Frontal cortex (tissue), 4 donors: ENCODE data around the gene SRCIN1. TPM values are rescaled to one million over a fixed set of nuclear protein-coding genes. Genes with fewer than 3 reads are reported as not detected.
"Not testable (repeated sequence)": the region's sequence is repeated elsewhere in the genome, so short reads cannot be mapped to it uniquely, and the experiment has no call there.

ENCODE experiments used
- DNase-seq, 2 donors: peaks; one replicate each; pipeline ENCODE4 v3.0.0; 2012; ENCODE audit warnings: low spot score in 2 of 2
- FAIRE-seq: peaks from 2 replicates; lab custom pipeline; 2012; peaks lifted over from hg19 to GRCh38; lab: Jason Lieb, UNC
- total RNA-seq: library from RNA; depleted of rRNA; stranded (reverse); fragments of >200 nt; gene quantifications from one replicate; pipeline ENCODE4 v1.2.3, GENCODE V29; 2014
- donor health status: control.
- donor health status: control.
- donor health status: control.

SRCIN1 gene
- total RNA-seq, 1 donor from 2014 or later = 23.6 TPM

DNA sequence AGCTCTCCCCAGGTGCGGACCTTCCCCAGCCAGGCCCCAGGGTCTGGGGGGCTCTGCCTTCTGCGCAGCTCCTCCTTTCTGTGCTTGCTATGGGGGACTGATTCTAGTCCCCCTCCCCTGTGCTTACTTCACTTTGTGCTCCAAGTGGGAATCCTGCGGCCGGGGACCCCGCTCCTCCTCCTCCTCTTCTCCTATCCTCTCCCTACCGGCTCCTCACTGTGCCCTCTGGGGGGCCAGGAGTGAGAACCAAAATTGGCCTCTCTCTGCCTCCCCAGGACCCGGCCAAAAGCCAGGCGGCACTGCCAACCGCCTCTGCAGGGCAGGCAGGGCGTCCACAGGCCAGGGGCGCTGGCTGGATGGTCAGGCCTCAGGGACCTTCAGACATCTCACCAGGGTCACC is 74.0 kb downstream of the SRCIN1 start:
- not testable (repeated sequence) for FAIRE-seq, DNase-seq

DNA sequence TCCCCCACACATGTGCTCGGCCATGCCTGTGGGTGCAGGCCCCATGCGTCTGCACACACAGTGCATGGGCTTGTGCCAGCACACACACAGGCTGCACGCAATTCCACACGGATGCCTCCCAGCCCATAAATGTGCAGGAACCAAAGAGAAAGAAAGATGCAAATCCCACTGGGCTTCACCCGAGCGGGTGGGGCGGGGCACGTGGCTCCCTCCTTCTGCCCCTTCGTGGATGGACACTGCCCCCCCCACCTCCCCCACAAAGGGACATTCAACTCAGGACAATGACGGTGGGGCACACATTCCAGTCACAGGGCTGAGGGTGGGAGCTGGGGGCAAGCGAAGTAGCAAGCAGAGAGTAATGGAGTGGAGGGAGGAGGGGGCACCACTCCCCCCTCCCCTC is 74.9 kb downstream of the SRCIN1 start:
- not testable (repeated sequence) for FAIRE-seq, DNase-seq

DNA sequence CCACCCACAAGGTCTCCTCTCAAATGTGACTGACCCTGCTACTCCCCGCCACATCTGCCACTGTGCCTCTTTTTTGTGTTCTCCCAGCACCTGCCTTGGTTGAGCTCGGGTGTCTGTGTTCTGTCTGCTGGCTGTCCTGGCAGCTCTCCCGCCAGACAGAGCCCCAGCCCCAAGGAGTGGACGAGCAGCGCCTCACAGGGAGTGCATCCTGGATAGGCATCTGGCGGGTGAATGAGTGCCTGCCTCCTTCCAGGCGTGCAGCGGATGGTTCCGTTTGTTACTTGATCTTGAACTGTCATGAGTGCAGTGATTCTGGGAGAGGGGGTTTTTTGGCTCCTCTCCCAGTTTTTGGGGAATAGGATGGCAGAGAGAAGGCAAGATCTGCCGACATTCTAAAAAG is 77.6 kb downstream of the SRCIN1 start:
- not testable (repeated sequence) for FAIRE-seq, DNase-seq

DNA sequence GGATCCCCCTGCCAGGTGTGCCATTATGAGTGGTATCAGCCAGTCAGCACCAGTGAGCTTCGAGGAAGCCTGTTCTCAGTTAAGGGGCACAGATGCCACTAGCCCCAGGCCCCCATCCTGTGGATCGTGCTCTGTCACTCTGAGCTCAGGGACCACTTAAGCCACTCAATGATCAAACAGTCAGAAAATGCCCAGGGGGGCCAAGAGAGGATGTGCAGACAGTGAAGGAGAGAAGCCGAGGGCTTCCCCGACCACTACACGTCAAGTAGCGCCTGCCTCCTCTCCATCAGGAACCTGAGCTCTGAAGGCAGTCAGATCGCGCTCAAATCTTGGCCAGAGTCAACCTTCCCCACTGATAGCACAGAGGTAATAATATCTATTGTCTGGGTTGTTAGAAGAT is 79.2 kb downstream of the SRCIN1 start:
- not testable (repeated sequence) for FAIRE-seq, DNase-seq

DNA sequence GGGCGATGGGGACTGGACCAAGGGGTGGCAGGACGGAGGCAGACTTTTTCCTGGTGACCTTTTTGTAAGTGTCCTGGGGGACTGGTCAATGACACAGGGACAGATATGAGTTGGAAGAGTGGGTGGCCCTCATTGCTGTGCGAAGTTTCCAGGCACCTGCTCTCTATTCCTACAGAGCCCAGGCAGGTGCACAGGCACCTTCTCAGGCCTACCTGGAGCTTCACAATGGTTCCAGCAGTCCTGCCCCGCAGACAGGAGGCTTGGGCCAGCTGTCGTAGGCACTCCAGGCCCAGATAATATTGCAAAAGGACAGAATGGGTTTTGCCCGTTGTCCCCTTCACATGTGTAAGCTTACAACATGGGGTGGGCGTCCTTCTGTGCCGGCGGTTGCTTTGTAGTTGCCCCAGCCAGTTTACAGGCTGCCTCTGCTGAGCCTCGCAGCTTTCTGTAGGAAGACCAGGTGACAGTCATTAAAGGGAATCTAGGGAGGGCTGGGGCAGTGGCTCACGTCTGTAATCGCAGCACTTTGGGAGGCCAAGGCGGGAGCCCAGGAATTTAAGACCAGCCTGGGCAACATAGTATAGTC is 93.2 kb downstream of the SRCIN1 start:
- FAIRE-seq (no peak), DNase-seq (no peak)

DNA sequence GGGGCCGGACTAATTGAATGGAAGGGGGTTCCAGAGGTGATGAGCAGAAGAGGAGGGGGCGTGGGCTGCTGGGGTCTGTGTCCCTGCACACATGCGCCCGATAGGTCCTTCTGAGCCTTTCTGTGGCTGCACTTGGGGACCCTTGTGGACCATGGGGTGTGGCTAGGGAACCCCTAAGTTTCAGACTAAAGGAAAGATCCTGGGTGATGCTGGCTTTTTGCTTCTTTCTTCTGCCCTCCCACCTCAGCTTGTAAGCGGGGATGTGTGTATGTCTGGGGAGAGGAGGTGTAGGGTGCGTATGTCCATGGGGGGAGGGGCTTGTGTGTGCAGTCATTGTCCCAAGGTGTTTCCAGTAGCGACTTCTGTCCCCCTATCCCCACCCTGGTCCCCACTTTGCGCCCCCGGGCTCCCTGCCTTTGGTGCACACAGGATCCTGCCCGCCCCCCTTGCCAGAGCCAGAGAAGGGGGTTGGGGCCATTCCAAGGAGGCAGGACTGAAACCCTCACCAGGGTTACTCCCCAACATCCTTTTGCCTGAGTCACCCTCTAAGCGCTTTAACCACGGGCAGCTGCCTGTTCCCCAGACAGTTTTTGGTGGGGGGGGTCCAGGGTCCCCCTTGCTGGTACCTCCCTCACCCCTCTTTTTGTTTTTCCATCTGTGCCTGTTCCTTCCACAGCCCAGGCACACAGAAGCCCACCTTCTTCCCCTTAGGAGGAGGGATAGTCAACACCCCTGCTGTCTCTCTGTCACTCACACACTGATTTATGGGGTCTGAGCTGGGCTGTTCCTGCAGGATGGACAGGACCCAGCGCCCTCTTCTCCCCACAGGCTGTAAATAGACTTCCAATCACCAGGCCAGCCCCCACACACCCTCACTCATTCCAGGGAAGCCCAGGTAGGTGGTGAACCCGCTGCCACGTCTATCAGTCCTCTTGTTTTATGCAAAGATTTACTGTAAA is 94.3 kb downstream of the SRCIN1 start:
- FAIRE-seq (no peak), DNase-seq (peak in 1 of 2 donors; percentile 36)

DNA sequence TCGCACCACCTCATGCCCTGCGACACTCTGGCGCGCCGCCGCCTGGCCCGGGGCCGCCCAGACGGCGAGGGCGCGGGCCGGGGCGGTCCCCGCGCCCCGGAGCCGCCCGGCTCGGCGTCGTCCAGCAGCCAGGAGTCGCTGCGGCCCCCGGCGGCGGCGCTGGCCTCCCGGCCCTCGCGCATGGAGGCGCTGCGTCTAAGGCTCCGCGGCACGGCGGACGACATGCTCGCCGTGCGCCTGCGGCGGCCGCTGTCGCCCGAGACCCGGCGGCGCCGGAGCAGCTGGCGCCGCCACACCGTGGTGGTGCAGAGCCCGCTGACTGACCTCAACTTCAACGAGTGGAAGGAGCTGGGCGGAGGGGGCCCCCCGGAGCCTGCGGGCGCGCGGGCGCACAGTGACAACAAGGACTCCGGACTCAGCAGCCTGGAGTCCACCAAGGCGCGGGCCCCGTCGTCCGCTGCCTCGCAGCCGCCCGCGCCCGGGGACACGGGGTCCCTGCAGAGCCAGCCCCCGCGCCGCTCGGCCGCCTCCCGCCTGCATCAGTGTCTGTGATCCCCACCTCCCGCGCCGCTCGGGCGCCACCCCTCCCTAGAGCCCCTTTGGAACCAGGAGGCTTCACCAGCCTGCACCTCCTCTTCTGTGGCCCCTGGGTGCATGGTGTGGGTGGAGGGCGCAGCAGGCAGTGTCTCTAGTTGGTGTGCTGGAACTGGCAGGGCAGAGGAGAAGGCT is 95.2 kb downstream of the SRCIN1 start:
- FAIRE-seq = no peak
- peak; percentile 65 to 67 for DNase-seq

DNA sequence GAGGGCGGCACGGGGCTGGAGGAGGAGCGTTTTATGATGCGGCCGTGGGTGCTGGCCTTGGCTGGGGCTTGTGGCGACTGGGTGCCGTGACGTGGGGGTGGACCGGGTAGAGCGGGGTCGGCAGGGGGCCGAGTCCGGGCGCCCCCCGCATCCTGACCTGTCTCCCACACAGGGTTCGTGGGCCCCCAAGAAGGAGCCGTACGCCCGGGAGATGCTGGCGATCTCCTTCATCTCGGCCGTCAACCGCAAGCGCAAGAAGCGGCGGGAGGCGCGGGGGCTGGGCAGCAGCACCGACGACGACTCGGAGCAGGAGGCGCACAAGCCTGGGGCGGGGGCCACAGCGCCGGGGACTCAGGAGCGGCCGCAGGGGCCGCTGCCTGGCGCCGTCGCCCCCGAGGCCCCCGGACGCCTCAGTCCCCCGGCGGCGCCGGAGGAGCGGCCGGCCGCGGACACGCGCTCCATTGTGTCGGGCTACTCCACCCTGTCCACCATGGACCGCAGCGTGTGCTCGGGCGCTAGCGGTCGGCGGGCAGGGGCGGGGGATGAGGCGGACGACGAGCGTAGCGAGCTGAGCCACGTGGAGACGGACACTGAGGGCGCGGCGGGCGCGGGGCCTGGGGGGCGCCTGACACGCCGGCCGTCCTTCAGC is 95.9 kb downstream of the SRCIN1 start:
- peak; percentile 50 for DNase-seq

DNA sequence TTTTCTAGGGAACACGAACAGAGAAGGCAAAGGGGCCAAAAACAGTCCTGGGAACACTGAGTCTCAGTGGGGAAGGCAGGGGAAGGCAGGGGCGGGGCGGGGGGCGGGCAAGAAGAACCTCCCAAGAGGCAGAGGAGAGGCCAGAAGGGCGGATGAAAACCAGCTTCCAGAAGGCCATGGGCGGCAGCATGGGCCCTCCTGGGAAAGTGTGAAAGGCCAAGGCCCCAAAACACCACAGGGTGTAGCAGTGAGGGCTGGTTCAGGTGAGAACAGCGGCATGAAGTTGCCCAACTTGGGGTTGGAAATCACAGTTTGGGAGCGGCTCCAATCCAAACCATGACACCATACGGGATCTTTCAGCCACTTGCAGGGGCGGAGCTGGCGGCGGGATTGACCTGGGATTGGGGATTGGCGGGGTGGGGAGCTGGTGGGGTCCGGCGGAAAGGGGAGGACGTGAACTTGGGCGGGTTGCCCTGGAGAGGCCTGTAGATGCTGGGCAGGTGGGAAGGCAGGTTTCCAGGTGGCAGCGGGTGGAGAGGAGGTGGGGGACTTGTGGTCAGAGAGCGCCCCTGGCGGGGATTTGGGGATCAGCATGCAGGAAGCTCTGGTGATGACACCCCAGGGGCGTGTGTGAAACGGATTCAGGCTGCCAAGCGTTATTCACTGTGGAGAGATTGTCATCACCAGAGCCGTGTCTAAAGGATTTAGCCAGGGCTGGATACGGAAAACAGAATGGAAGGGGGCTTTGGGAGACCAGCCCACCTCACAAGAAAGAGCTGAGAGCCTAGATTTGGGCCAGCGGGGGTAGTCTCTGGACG is 96.6 kb downstream of the SRCIN1 start:
- peak; percentile 74 to 86 for DNase-seq

More for the DNA sequence above, 95.9 kb downstream of the SRCIN1 start:
- no peak for FAIRE-seq

DNA sequence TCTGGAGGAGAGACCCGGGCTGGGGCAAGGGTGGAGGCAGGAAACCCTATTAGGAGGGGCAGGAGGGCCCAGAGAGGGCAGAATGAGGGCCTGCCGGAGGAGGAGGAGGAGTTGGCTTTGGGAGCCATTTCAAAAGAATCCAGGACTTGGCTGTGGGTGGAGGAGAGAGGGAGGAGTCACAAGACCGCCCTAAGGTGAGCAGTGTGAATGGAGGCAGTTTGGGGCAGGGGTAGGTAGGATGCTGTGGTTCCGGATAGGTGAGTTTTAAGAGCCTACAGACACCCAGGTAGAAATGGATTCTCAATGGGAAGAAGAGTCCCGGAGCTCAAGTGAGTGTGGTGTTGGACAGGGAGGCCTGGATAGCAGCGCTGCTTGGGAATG is 97.2 kb downstream of the SRCIN1 start:
- FAIRE-seq = no peak
- no peak for DNase-seq

More for the DNA sequence above, 96.6 kb downstream of the SRCIN1 start:
- FAIRE-seq = no peak

DNA sequence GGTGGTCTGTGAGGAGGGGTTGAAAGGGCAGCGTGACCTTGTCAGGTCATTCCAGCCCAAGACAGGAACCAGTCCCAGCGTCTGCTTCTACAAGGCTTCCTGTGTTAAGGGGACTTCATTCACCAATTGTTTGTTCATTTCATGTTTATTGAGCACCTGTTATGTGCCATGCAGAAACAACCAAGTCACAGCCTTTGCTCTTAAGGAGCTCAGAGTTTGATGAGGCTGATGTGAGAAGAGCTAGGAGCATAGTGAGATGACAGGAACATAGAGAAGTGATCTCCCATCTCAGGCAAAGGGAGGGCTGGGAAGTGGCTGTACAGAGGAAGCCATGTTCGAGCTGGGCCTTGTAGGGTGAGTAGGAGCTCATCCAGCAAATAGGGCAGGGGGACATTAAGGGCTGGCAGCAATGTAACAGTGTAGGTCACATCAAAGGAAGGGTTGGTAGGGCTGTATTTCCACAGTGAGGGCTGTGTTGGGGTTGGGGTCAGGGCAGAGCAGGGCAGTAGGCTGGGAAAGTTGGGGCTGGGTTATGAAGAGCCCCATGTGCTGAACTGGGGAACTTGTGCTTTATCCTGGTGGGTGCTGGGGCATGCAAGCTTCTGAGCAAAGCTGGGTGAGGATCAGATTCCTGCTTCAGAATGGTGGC is 97.7 kb downstream of the SRCIN1 start:
- no peak for DNase-seq
- FAIRE-seq = no peak

DNA sequence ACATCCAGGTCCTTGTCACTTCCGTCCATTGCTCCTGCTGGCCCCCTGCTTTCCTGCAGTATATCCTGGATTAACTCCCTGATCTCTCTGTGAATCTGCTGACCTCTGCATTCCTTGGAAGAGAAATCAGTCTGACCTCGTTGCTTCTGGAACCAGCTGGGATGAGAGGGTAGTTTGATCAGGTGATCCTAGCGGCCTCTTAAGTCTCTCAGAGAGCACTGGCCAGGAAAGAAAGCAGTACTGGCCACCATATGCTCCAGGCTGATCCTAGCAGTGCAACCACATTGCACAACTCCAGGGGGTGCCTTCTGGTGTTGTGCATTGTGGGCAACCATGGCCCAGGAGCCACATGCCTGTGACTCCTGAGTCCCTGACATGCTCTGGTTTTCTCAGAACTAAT is 98.3 kb downstream of the SRCIN1 start:
- DNase-seq (no peak), FAIRE-seq (no peak)

DNA sequence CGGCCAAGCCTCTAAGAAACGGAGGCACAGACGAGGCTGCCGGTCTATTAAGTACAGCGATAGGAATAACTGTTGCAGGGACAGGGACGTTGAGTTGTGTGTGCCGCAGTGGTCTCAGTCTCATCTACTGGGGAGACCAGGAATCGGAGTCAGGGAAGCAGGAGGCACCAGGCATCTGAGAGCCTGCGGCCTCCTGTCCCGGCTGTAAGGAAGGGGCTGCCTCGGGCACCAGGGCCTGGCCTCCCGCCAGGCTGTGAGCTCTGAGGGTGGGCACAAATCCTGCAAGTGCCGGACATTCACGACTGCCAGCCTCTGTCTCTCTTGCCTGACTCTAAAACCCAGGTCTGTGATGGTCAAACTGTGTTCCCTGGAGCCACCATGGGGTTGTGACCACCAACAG is 101.5 kb downstream of the SRCIN1 start:
- no peak for FAIRE-seq
- no peak for DNase-seq

DNA sequence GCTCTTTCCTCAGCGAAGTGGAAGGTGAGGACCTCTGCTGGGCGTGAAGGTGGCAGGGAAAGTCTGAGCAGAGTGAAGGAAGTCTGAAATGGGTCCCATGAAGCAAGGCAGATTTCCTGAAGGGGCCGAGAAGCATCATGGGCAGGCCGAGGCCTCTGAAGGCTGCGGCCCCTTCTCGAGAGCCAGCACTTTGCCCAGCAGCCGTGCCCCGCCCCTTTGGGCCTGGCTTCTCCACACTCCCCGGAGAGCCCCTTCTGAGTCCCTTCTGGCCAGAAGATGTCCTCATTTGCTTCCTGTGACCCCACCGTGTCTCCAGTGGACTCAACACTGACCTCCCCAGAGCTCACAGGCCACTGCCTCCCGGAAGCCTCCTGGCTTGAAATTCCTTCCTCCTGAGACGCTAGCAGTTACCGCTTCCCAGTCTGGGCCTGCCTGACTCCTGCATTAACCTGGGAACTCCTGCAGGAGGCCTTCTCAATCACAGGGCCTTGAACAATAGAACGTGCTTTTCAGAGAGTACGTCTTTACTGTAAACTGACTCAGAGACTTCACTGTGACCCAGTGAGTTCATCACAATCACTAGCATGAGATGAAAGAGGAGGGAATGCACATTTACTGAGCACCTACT is 102.4 kb downstream of the SRCIN1 start:
- FAIRE-seq, DNase-seq: not testable (repeated sequence)

DNA sequence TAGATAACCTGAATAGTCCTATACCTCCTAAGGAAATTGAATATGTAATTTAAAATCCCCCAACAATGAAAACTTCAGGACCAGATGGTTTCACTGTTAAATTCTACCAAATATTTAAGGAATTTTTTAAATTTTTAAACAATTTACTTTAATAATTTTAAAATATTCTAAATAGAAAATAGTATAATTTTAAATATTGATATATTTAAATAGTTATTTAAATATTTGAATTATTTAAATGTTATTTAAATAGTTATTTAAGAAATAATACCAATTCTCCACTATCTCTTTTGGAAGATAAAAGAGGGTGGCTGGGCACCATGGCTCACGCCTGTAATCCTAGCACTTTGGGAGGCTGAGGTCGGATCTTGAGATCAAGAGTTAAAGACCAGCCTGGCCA is 104.0 kb downstream of the SRCIN1 start:
- DNase-seq, FAIRE-seq: not testable (repeated sequence)

DNA sequence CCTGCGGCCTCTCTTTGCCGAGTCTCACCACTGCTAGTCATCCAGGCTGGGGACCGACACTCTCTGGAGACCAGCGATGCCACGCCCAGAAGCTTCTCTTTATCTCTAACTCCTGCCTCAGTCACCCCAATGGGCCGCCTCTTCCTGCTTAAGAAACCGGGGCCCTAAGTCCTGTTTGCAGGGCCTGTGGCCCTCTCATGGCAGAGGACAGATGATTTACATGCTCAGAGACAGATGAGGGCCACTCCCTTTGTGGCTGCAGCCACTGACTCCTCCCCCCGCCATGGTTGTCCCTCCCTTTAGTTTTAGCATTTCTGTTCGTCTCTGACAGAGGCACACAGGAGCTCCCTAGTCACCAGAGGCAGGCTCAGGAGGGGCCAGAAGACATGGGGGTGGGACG is 106.5 kb downstream of the SRCIN1 start:
- not testable (repeated sequence) for DNase-seq, FAIRE-seq

DNA sequence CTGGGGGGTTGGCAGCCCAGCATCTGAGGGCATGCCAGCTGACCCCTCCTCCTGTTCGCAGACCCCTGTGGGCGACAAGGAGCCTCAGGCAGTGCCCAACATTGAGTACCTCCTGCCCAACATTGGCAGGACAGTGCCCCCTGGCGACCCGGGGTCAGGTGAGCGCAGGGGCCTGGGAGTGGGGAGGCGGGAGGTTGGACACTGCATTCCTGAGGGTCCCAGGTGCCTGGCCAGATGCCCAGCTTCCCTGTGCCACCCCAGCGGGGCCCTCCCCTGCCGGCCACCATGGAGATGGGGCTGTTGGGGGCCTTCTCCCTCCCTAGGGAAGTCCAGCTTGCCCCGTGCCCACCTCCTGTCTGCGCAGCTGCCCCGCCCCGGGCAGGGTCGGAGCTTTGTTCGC is 107.4 kb downstream of the SRCIN1 start:
- no peak for DNase-seq
- FAIRE-seq = no peak

DNA sequence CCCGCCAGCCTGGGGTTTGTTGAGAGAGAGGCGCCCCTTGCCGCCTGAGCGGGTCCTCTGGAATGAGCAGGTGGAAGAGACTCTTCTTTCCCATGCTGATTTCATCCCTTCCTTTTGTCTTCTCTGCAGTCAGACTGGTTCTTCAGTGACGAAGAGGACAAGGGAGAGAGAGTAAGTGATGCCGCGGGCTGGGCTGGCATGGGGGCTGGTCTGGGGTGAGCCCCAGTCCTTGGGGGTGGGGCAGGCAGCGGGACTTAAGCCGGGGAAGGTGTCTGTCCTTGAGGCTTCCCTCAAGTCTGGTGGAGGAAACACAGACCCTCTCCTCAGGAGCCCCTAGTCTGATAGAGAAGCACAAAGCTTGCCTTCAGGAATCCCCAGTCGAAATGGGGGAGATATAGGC is 108.1 kb downstream of the SRCIN1 start:
- DNase-seq, FAIRE-seq: not testable (repeated sequence)
